Osteoblast (primary cell): ENCODE data around the gene FUS. TPM values are rescaled to one million over a fixed set of nuclear protein-coding genes. Genes with fewer than 3 reads are reported as not detected.
A peak's percentile ranks its signal among the peaks of the same experiment; 100 is the strongest.

ENCODE experiments used
- DNase-seq: peaks from one replicate; pipeline ENCODE4 v3.0.0; 2011; ENCODE audit warnings: low spot score, mixed read lengths; ENCODE audit not compliant: insufficient read length; ENCODE audit errors: missing footprints
- H2AFZ ChIP-seq: 2 replicates; pipeline ENCODE4 v1.6.0; 2011; ENCODE audit warnings: mild to moderate bottlenecking, low read length
- H3K27ac ChIP-seq: 2 replicates; pipeline ENCODE4 v1.5.1; 2011; ENCODE audit warnings: mild to moderate bottlenecking, low read depth, low read length, moderate library complexity
- H3K27me3 ChIP-seq: 2 replicates; pipeline ENCODE4 v1.6.0; 2012; ENCODE audit warnings: mild to moderate bottlenecking, control low read depth, inconsistent platforms, low read length, moderate library complexity; ENCODE audit not compliant: insufficient read depth
- H3K36me3 ChIP-seq: 2 replicates; pipeline ENCODE4 v1.5.1; 2011; ENCODE audit warnings: mild to moderate bottlenecking, low read length, control low read depth, moderate library complexity; ENCODE audit not compliant: insufficient read depth
- H3K4me1 ChIP-seq: 2 replicates; pipeline ENCODE4 v1.5.1; 2011; ENCODE audit warnings: mild to moderate bottlenecking, low read length, control low read depth, moderate library complexity; ENCODE audit not compliant: insufficient read depth
- H3K4me2 ChIP-seq: 2 replicates; pipeline ENCODE4 v1.6.0; 2011; ENCODE audit warnings: mild to moderate bottlenecking, low read length; ENCODE audit not compliant: insufficient read depth
- H3K4me3 ChIP-seq: fragments of 200-600 bp; sonication (generic); 3 replicates; pipeline ENCODE4 v1.5.1; 2012; ENCODE audit warnings: mild to moderate bottlenecking, low read length, inconsistent platforms; ENCODE audit not compliant: insufficient read depth
- H3K79me2 ChIP-seq: 2 replicates; pipeline ENCODE4 v1.6.0; 2012; ENCODE audit warnings: mild to moderate bottlenecking, low read length, control low read depth, inconsistent platforms; ENCODE audit not compliant: insufficient read depth
- H3K9me3 ChIP-seq: 2 replicates; pipeline ENCODE4 v1.5.1; 2011; ENCODE audit warnings: low read depth, low read length, control low read depth
- H4K20me1 ChIP-seq: 2 replicates; pipeline ENCODE4 v1.6.0; 2012; ENCODE audit warnings: mild to moderate bottlenecking, low read length, control low read depth; ENCODE audit not compliant: insufficient read depth
- CTCF ChIP-seq: IDR thresholded peaks from 2 replicates; pipeline ENCODE4 v1.5.1; 2011; ENCODE audit warnings: mild to moderate bottlenecking, low read depth, low read length, moderate library complexity; ENCODE audit errors: extremely low read depth
- total RNA-seq: library from RNA; depleted of rRNA; stranded (reverse); fragments of >200 nt; gene quantifications from 2 replicates; pipeline ENCODE4 v1.2.3, GENCODE V29; 2012

The FUS gene
- total RNA-seq, 1 donor: 24.2 TPM

GRCh38 chr16:31187808-31188189 is 7.9 kb downstream of the FUS start:
- Histone ChIP-seq H4K20me1 (peaks cover 73% of the 10 kb centered on the region), H3K4me3 (no peak overlapping the region)

GRCh38 chr16:31188450-31189411 is 8.8 kb downstream of the FUS start:
- H3K27me3 ChIP-seq: no peaks in the 10 kb centered on the region
- no peak overlapping the region for H3K4me3 ChIP-seq
- no peak overlapping the region for H3K4me2 ChIP-seq
- H4K20me1 ChIP-seq: peaks cover 70% of the 10 kb centered on the region
- DNase-seq: no peak
- peaks cover 99% of the 10 kb centered on the region for H3K36me3 ChIP-seq
- H3K27ac ChIP-seq: peak overlapping the region; percentile 6
- H2AFZ ChIP-seq: no peak overlapping the region
- peaks cover 85% of the 10 kb centered on the region for H3K79me2 ChIP-seq
- no peak for TF ChIP-seq CTCF
- H3K9me3 ChIP-seq: no peaks in the 10 kb centered on the region
- peaks cover 9% of the 10 kb centered on the region for H3K4me1 ChIP-seq

More at GRCh38 chr16:31187808-31188189, 7.9 kb downstream of the FUS start:
- no peaks in the 10 kb centered on the region for H3K27me3 ChIP-seq
- H3K4me1 ChIP-seq: peaks cover 18% of the 10 kb centered on the region
- no peak overlapping the region for H3K4me2 ChIP-seq
- peaks cover 90% of the 10 kb centered on the region for H3K79me2 ChIP-seq
- no peak for TF ChIP-seq CTCF
- no peak overlapping the region for H2AFZ ChIP-seq
- no peaks in the 10 kb centered on the region for H3K9me3 ChIP-seq
- H3K27ac ChIP-seq: no peak overlapping the region
- DNase-seq: peak; percentile 64
- H3K36me3 ChIP-seq: peaks cover 99% of the 10 kb centered on the region

GRCh38 chr16:31189412-31189778 is 9.5 kb downstream of the FUS start:
- Histone ChIP-seq H2AFZ (no peak overlapping the region), H3K4me3 (no peak overlapping the region), H3K79me2 (peaks cover 79% of the 10 kb centered on the region), H3K4me1 (peaks cover 4% of the 10 kb centered on the region), H4K20me1 (peaks cover 68% of the 10 kb centered on the region), H3K27me3 (no peaks in the 10 kb centered on the region), H3K36me3 (peaks cover 99% of the 10 kb centered on the region), H3K9me3 (no peaks in the 10 kb centered on the region), H3K4me2 (no peak overlapping the region), H3K27ac (no peak overlapping the region)
- no peak for DNase-seq
- no peak for TF ChIP-seq CTCF

- DNase-seq: no peak
- Histone ChIP-seq H4K20me1 (peaks cover 71% of the 10 kb centered on the region), H3K79me2 (peaks cover 72% of the 10 kb centered on the region), H3K4me1 (peaks cover 4% of the 10 kb centered on the region), H3K9me3 (no peaks in the 10 kb centered on the region), H3K4me3 (no peak overlapping the region), H2AFZ (no peak overlapping the region), H3K27ac (no peak overlapping the region), H3K36me3 (peaks cover 99% of the 10 kb centered on the region), H3K4me2 (no peak overlapping the region), H3K27me3 (no peaks in the 10 kb centered on the region)
- TF ChIP-seq CTCF: no peak
Measured at GRCh38 chr16:31190061-31190460, 10.1 kb downstream of the FUS start.
